Neural progenitor cell (in vitro differentiated cells): ENCODE measurements around the gene CNTN1. TPM values are rescaled to one million over a fixed set of nuclear protein-coding genes. Genes with fewer than 3 reads are reported as not detected.

ENCODE experiments used
- DNase-seq: peaks from one replicate; pipeline ENCODE4 v3.0.0-alpha.2; 2016; ENCODE audit warnings: low spot score
- H2AFZ ChIP-seq: fragments of 200-600 bp; sonication (generic); replicated peaks from 2 replicates; pipeline ENCODE4 v1.6.1; 2016; ENCODE audit warnings: antibody characterized with exemption
- H3F3A ChIP-seq: fragments of 200-600 bp; sonication (generic); 2 replicates; pipeline ENCODE4 v1.6.1; 2016; ENCODE audit warnings: antibody characterized with exemption, low read depth
- H3K27ac ChIP-seq: fragments of 200-600 bp; sonication (generic); 2 replicates; pipeline ENCODE4 v1.5.1; 2016; ENCODE audit warnings: mild to moderate bottlenecking
- H3K27me3 ChIP-seq: fragments of 200-600 bp; sonication (generic); 2 replicates; pipeline ENCODE4 v1.6.1; 2016; ENCODE audit warnings: mild to moderate bottlenecking, moderate library complexity
- H3K36me3 ChIP-seq: fragments of 200-600 bp; sonication (generic); 2 replicates; pipeline ENCODE4 v1.5.1; 2016
- H3K4me1 ChIP-seq: fragments of 200-600 bp; sonication (generic); 2 replicates; pipeline ENCODE4 v1.6.1; 2016; ENCODE audit warnings: mixed run types
- H3K4me2 ChIP-seq: fragments of 200-600 bp; sonication (generic); 2 replicates; pipeline ENCODE4 v1.6.1; 2016
- H3K4me3 ChIP-seq: fragments of 200-600 bp; sonication (generic); 2 replicates; pipeline ENCODE4 v1.5.1; 2016
- H3K79me2 ChIP-seq: fragments of 200-600 bp; sonication (generic); 2 replicates; pipeline ENCODE4 v1.6.1; 2016; ENCODE audit warnings: low read depth
- H3K9ac ChIP-seq: fragments of 200-600 bp; sonication (generic); 2 replicates; pipeline ENCODE4 v1.6.1; 2016
- H3K9me3 ChIP-seq: fragments of 200-600 bp; sonication (generic); 2 replicates; pipeline ENCODE4 v1.5.1; 2016; ENCODE audit warnings: low read depth
- H4K20me1 ChIP-seq: fragments of 200-600 bp; sonication (generic); 2 replicates; pipeline ENCODE4 v1.6.1; 2016; ENCODE audit warnings: low read depth
- H3K27ac Mint-ChIP-seq: 3 replicates; pipeline ENCODE4 v1.8.0; 2021; ENCODE audit warnings: mixed read lengths
- H3K27me3 Mint-ChIP-seq: 2 replicates; pipeline ENCODE4 v1.8.0; 2022; ENCODE audit warnings: low read depth, mild to moderate bottlenecking, inconsistent platforms, moderate library complexity, mixed read lengths; ENCODE audit not compliant: insufficient read depth
- H3K36me3 Mint-ChIP-seq: 3 replicates; pipeline ENCODE4 v1.8.0; 2021; ENCODE audit warnings: mixed read lengths
- H3K4me1 Mint-ChIP-seq: 3 replicates; pipeline ENCODE4 v1.8.0; 2021; ENCODE audit warnings: mixed read lengths
- H3K4me3 Mint-ChIP-seq: 3 replicates; pipeline ENCODE4 v1.8.0; 2021; ENCODE audit warnings: mild to moderate bottlenecking, moderate library complexity, mixed read lengths
- H3K9me3 Mint-ChIP-seq: 3 replicates; pipeline ENCODE4 v1.8.0; 2020; ENCODE audit warnings: mixed read lengths
- CTCF ChIP-seq: fragments of 200-600 bp; sonication (generic); IDR thresholded peaks from 2 replicates; pipeline ENCODE4 v1.5.1; 2017; ENCODE audit warnings: antibody characterized with exemption, mild to moderate bottlenecking
- EZH2 ChIP-seq: fragments of 200-600 bp; sonication (generic); IDR thresholded peaks from 2 replicates; pipeline ENCODE4 v1.6.1; 2017; ENCODE audit warnings: antibody characterized with exemption, mild to moderate bottlenecking, moderate library complexity
- EZH2phosphoT487 ChIP-seq: fragments of 200-600 bp; sonication (generic); IDR thresholded peaks from 2 replicates; pipeline ENCODE4 v1.6.1; 2017; ENCODE audit warnings: antibody characterized with exemption
- total RNA-seq: library from RNA; depleted of rRNA; stranded (reverse); fragments of >200 nt; gene quantifications from 2 replicates; pipeline ENCODE4 v1.2.3, GENCODE V29; 2015; ENCODE audit warnings: low replicate concordance

The CNTN1 gene
- total RNA-seq, 1 donor from 2014 or later: 0.17 TPM

- Histone ChIP-seq H3K4me3 (no peak overlapping the region), H3K4me2 (no peak overlapping the region), H3K79me2 (no peaks in the 10 kb centered on the region), H3K27me3 (no peaks in the 10 kb centered on the region), H2AFZ (no peak overlapping the region), H3K36me3 (no peaks in the 10 kb centered on the region), H3K27ac (no peak overlapping the region), H4K20me1 (no peaks in the 10 kb centered on the region), H3F3A (no peaks in the 10 kb centered on the region), H3K9ac (no peak overlapping the region), H3K9me3 (no peaks in the 10 kb centered on the region), H3K4me1 (no peaks in the 10 kb centered on the region)
- Mint-ChIP-seq H3K36me3 (no peaks in the 10 kb centered on the region), H3K4me1 (no peaks in the 10 kb centered on the region), H3K4me3 (no peak overlapping the region), H3K27ac (no peak overlapping the region), H3K9me3 (no peaks in the 10 kb centered on the region), H3K27me3 (no peaks in the 10 kb centered on the region)
- DNase-seq: no peak
- TF ChIP-seq EZH2phosphoT487 (no peak), CTCF (no peak), EZH2 (no peak)
Observed at GRCh38 chr12:40701756-40702155, 9.5 kb downstream of the CNTN1 start.

- Histone ChIP-seq H3K27ac (no peak overlapping the region), H3K9me3 (no peaks in the 10 kb centered on the region), H3K27me3 (no peaks in the 10 kb centered on the region), H3K79me2 (no peaks in the 10 kb centered on the region), H3K4me3 (no peak overlapping the region), H4K20me1 (no peaks in the 10 kb centered on the region), H3K4me1 (no peaks in the 10 kb centered on the region), H3K36me3 (no peaks in the 10 kb centered on the region), H3K4me2 (no peak overlapping the region), H2AFZ (peak overlapping the region; percentile 22), H3F3A (no peaks in the 10 kb centered on the region), H3K9ac (no peak overlapping the region)
- Mint-ChIP-seq H3K27me3 (no peaks in the 10 kb centered on the region), H3K27ac (no peak overlapping the region), H3K4me3 (no peak overlapping the region), H3K36me3 (no peaks in the 10 kb centered on the region), H3K4me1 (no peaks in the 10 kb centered on the region), H3K9me3 (no peaks in the 10 kb centered on the region)
- TF ChIP-seq CTCF: no peak
- TF ChIP-seq EZH2: no peak
- no peak for TF ChIP-seq EZH2phosphoT487
- DNase-seq: no peak
Observed at GRCh38 chr12:40711121-40711520, 18.9 kb downstream of the CNTN1 start.

GRCh38 chr12:40714636-40715035, 22.4 kb downstream of the CNTN1 start:
- no peak overlapping the region for H3K27ac Mint-ChIP-seq
- H3K9me3 ChIP-seq: no peaks in the 10 kb centered on the region
- H3K27ac ChIP-seq: no peak overlapping the region
- no peaks in the 10 kb centered on the region for H3F3A ChIP-seq
- no peaks in the 10 kb centered on the region for H3K9me3 Mint-ChIP-seq
- H3K9ac ChIP-seq: no peak overlapping the region
- no peaks in the 10 kb centered on the region for H3K79me2 ChIP-seq
- no peaks in the 10 kb centered on the region for H3K27me3 Mint-ChIP-seq
- TF ChIP-seq EZH2 (no peak), EZH2phosphoT487 (no peak), CTCF (no peak)
- H3K4me3 ChIP-seq: no peak overlapping the region
- H3K4me3 Mint-ChIP-seq: no peak overlapping the region
- H3K36me3 Mint-ChIP-seq: no peaks in the 10 kb centered on the region
- H4K20me1 ChIP-seq: no peaks in the 10 kb centered on the region
- no peaks in the 10 kb centered on the region for H3K4me1 Mint-ChIP-seq
- H2AFZ ChIP-seq: no peak overlapping the region
- no peak for DNase-seq
- no peaks in the 10 kb centered on the region for H3K27me3 ChIP-seq
- no peaks in the 10 kb centered on the region for H3K4me1 ChIP-seq
- H3K4me2 ChIP-seq: no peak overlapping the region
- no peaks in the 10 kb centered on the region for H3K36me3 ChIP-seq

GRCh38 chr12:40716037-40716436, 23.8 kb downstream of the CNTN1 start:
- Histone ChIP-seq H3K36me3 (no peaks in the 10 kb centered on the region), H3K9me3 (no peaks in the 10 kb centered on the region), H3F3A (no peaks in the 10 kb centered on the region), H3K4me2 (no peak overlapping the region), H3K4me3 (no peak overlapping the region), H3K27me3 (no peaks in the 10 kb centered on the region), H3K9ac (no peak overlapping the region), H3K4me1 (no peaks in the 10 kb centered on the region), H4K20me1 (no peaks in the 10 kb centered on the region), H2AFZ (no peak overlapping the region), H3K27ac (no peak overlapping the region), H3K79me2 (no peaks in the 10 kb centered on the region)
- no peak for TF ChIP-seq EZH2phosphoT487
- no peak for TF ChIP-seq CTCF
- TF ChIP-seq EZH2: no peak
- H3K9me3 Mint-ChIP-seq: no peaks in the 10 kb centered on the region
- no peak overlapping the region for H3K4me3 Mint-ChIP-seq
- no peak for DNase-seq
- H3K27me3 Mint-ChIP-seq: no peaks in the 10 kb centered on the region
- H3K27ac Mint-ChIP-seq: no peak overlapping the region
- no peaks in the 10 kb centered on the region for H3K4me1 Mint-ChIP-seq
- no peaks in the 10 kb centered on the region for H3K36me3 Mint-ChIP-seq
